GM04504 (cell line): Measurements from ENCODE around the gene TBL1X.

ENCODE experiments used
- DNase-seq: peaks from one replicate; pipeline ENCODE4 v3.0.0-alpha.2; 2012; ENCODE audit warnings: low read depth

TBL1X gene

DNA sequence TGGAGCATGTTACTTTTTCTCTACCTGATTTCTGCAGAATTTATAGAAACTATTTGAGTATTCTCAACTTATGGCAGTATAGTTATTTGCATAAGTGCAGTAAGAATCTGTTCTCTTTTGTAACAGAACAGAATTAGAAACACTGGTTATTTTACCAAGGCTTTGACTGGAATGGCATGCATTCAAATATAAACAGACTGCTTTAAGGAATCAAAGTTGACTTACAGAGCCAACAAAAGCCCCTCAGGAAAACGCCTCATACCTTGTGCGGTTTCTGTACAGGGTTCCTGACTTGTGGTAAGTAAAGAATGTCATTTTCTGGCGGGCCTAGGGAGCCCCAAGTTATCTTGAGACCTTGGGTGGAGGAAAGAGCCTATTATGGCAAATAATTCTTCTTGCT is 203.7 kb downstream of the TBL1X start:
- DNase-seq = no peak

- no peak for DNase-seq
Observed at GRCh38 chrX:9670136-9670814, 205.4 kb downstream of the TBL1X start.

DNA sequence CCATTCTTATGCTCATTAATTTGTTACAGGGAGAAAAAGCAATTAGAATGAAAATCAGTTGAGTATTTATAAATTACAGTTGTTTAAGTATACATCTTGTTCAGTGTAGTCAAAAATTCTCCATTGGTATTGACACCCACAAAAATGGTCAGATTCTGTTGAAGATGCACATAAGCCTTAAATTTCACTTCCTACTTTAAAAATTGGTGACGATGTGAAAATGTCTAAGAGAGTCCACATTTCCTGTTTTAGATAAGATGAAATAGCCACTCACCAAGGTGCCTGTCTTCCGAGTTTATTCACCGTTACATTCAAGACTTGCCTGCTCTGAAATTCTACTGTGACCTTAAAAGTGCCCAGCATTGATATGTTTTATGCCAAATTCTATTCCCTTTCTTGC is 207.1 kb downstream of the TBL1X start:
- no peak for DNase-seq

- DNase-seq = peak; percentile 52
Observed at GRCh38 chrX:9676306-9676705, 211.4 kb downstream of the TBL1X start.

DNA sequence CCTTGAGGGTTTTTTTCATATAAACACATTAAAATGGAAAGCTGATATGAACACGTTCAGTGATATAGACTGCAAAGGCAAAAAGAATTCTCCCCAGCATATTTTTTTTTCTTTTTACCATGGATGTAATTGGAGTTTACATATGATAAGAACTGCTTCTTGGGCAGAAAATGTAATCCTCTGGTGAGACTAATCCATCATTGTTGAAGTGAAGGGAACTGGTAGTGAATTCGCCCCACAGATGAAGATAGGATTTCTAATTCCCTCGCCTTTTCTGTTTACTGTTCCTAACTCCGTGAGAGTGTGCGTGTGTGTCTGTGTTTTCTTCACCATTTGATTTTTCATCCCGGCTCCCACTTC is 211.9 kb downstream of the TBL1X start:
- DNase-seq = no peak

GRCh38 chrX:9677098-9677739 is 212.4 kb downstream of the TBL1X start:
- no peak for DNase-seq

GRCh38 chrX:9678215-9678965 is 213.5 kb downstream of the TBL1X start:
- no peak for DNase-seq

DNA sequence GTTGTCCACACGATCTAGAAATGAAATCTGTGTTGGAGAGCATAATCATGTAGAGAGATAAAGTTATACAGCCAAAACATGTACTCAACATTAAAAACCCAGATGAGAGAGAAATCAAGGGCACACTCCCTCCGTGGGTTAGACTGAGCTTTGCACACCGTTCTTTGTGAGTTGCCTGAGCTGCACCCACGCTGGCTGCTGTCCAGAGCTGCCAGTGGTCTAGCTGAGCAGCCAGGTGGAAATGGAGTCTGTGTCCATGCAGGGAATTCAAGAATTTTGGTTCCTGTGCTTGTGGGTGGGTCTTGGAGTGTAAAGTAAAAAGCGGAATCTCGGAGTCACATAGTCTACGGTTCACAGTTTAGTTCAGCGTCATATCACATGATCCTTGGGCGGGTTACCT is 216.2 kb downstream of the TBL1X start:
- DNase-seq = no peak

- no peak for DNase-seq
Observed at GRCh38 chrX:9681422-9681821, 216.6 kb downstream of the TBL1X start.

DNA sequence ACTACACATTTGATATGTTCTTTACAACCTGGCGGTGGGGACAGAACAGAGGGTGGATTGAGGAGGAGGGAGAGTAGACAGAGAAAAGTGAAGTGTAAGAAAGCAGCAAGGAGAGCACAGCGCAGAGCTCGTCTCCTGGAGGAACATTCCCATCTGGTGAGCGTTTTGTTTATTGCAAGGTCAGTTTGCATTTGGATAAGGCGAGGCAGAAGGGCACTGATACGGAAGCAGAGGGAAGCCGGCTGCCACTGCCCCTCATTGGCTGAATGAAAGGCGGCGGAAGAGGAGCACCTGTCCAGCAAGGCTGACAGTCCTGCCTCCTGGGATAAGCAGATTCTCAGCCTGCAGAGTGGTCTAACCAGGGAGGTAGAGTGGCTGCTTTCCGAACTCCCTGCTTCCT is 217.6 kb downstream of the TBL1X start:
- DNase-seq = no peak

- no peak for DNase-seq
Observed at GRCh38 chrX:9682861-9683260, 218.0 kb downstream of the TBL1X start.

- DNase-seq = no peak
Observed at GRCh38 chrX:9683350-9683749, 218.5 kb downstream of the TBL1X start.

DNA sequence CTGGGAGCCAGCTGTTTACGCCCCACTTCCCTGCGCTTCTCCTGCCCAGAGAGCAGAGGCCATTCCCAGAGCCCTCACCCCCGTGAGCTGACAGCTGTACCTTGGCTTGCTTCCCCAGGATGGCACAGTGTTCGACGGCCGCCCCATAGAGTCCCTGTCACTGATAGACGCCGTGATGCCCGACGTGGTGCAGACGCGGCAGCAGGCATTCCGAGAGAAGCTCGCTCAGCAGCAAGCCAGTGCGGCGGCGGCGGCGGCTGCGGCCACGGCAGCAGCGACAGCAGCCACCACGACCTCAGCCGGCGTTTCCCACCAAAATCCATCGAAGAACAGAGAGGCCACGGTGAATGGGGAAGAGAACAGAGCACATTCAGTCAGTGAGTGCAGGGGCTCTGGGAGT is 223.0 kb downstream of the TBL1X start:
- DNase-seq = no peak

- DNase-seq = no peak
Observed at GRCh38 chrX:9688833-9689232, 224.0 kb downstream of the TBL1X start.

DNA sequence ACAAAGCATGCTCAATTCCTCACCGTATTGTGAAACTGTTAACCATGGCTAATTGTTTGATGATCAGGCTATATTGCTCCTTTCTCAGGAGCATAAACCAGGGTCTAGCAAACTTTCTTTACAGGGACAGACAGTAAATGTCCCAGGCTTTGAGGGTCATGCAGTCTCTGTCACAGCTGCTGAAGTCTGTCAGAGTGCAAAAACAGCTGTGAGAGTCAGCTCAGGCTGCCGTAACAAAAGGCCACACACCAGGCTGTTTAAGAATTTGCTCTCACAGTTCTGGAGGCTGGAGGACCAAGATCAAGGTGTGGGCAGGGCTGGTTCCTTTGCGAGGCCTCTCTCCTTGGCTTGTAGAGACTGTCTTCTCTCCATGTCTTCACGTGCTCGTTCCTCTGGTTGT is 225.2 kb downstream of the TBL1X start:
- no peak for DNase-seq

DNA sequence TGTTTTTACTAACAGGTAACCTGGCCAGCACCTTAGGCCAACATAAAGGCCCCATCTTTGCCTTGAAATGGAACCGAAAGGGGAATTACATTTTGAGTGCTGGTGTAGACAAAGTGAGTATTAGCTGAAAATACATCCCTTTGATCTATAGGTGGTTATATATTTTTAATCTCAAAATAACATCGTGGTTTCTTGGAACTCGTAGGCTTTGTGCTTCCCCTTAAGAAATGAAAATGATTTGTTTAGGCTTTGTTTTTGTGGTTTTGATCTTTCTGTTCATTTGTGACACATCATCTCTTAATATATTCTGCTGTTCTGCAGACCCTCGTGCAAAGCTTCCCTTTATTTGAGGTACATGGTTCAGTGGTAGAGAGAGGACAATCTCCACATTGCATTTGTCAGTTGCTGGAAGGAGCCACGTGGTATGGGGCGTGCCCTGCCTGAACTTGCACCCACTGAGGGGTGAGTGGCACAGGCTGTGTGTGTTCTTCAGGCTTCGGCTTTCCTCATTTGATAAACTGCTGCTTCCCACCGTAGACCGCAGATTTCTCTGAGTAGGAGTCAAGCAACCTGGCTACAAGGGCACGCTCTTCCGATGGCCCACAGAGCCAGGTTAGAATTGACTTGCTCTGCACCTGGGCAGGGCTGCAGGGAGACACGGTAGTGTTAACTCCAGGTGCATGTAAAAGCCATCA is 228.6 kb downstream of the TBL1X start:
- DNase-seq = no peak

DNA sequence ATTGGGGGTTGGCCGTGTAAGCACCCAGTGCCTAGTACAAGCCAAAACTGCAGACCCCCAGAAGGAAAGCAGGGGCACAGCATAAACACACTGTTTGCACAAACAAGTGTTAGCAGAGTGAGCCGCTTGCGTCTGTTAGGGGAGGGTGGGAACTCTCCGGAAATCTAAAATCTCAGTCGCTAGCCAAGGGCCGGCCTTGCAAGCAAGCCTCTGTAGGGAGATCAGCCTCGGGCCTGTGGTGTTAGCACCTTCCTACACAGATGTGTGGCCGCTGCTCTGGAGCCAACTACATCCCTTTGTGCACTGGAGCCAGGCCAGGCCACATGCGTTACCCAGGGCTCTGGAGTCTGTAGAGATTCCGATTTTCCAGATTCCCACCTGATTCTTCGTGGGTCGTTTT is 233.7 kb downstream of the TBL1X start:
- no peak for DNase-seq

DNA sequence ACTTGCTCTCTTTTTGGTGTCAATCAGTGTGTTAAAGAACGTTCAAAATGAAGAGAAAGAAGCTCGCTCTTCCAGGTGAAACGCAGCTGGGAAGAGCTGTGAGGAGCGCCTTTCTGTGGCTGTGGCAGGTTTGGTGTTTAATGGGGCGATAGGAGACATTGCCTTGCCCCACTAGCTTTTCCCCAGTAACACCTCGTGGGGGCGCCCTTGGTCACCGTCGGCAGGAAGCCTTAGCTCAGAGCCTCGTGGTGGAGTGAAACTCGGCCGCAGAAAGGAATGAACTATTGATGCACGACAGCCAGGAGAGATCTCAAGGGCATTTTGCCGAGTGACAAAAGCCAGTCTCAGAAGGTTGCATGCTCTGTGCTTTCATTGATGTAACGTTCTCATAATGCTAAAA is 235.7 kb downstream of the TBL1X start:
- no peak for DNase-seq

GRCh38 chrX:9701790-9702189 is 236.9 kb downstream of the TBL1X start:
- DNase-seq = no peak

GRCh38 chrX:9703406-9703805 is 238.5 kb downstream of the TBL1X start:
- no peak for DNase-seq

- DNase-seq = no peak
Observed at GRCh38 chrX:9704876-9705465, 240.1 kb downstream of the TBL1X start.

DNA sequence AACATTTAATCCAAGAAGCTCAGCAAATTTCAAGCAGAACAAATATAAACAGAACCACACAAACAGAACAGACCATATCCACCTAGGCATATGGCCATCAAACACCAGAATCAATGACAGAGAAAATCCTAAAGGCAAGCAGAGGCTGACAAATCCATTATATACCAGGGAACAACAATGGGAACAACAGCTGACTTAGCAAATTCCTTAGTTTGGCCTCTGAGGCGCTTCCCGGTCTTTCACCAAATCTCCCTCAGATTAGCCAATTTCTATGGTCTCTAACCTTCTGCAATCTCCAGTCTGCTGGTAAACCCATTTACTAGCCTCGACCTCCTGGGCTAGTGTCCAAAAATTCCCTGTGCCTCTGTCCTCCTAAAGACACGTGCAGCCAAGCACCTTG is 241.6 kb downstream of the TBL1X start:
- no peak for DNase-seq
